Measurements from ENCODE around the gene RBM38. TPM values are rescaled to one million over a fixed set of nuclear protein-coding genes. Genes with fewer than 3 reads are reported as not detected.

The RBM38 gene
- total RNA-seq, 1 experiment from 2014 or later = 39.9 TPM

GRCh38 chr20:57442888-57443239 lies 51.7 kb downstream of the RBM38 start:
- no TSS peak for BruUV-seq (replicated peaks)
- H3K4me3 ChIP-seq (ENCODE audit: low read depth in 2 of 2, low read length in 2 of 2) = no peak overlapping the region
- H3K27me3 ChIP-seq (ENCODE audit: control insufficient read depth, insufficient read depth, low read length) = no peaks in the 10 kb centered on the region
- ATAC-seq (no peak), DNase-seq (ENCODE audit: low read depth, low spot score) (no peak)
- peaks cover 11% of the 10 kb centered on the region for H3K4me1 ChIP-seq (ENCODE audit: control insufficient read depth, insufficient read depth, low read length)
- TF ChIP-seq SIN3A (IDR thresholded peaks at IDR 0.05; ENCODE audit: borderline replicate concordance, insufficient read depth, low read depth, low read length) (no peak), TCF7L2 (IDR thresholded peaks at IDR 0.05; ENCODE audit: low read depth, low read length) (no peak), REST (IDR thresholded peaks at IDR 0.05; ENCODE audit: insufficient read depth in 1 of 2, low read depth in 2 of 2, low read length in 1 of 2) (no peak), POLR2AphosphoS5 (IDR thresholded peaks at IDR 0.05; ENCODE audit: low read depth, low read length) (no peak), CTCF (IDR thresholded peaks at IDR 0.05) (no peak)
- POLR2A ChIA-PET = no interaction called here
- no peaks in the 10 kb centered on the region for H3K36me3 ChIP-seq (ENCODE audit: control insufficient read depth, insufficient read depth, low read length)
- CTCF ChIA-PET = no interaction called here
- intact Hi-C loops (cut with micrococcal nuclease; ENCODE audit: unreplicated experiment) (no loop called here), in situ Hi-C loops (cut with HindIII; ENCODE audit: low pct_unique_long_range_greater_than_20kb, low sequenced_read_pairs) (no loop called here)
- H3K27ac ChIP-seq (ENCODE audit: low read length) = no peak overlapping the region
- H3K9me3 ChIP-seq (ENCODE audit: control insufficient read depth, insufficient read depth, low read depth, low read length) = no peaks in the 10 kb centered on the region

GRCh38 chr20:57443349-57444265 lies 52.4 kb downstream of the RBM38 start:
- TF ChIP-seq TCF7L2 (IDR thresholded peaks at IDR 0.05; ENCODE audit: low read depth, low read length) = no peak
- TF ChIP-seq REST (IDR thresholded peaks at IDR 0.05; ENCODE audit: insufficient read depth in 1 of 2, low read depth in 2 of 2, low read length in 1 of 2) = no peak
- no peak for TF ChIP-seq POLR2AphosphoS5 (IDR thresholded peaks at IDR 0.05; ENCODE audit: low read depth, low read length)
- TF ChIP-seq CTCF (IDR thresholded peaks at IDR 0.05) = no peak
- no peak for TF ChIP-seq SIN3A (IDR thresholded peaks at IDR 0.05; ENCODE audit: borderline replicate concordance, insufficient read depth, low read depth, low read length)
- DNase-seq (ENCODE audit: low read depth, low spot score) (no peak), ATAC-seq (no peak)
- CTCF ChIA-PET = no interaction called here
- BruUV-seq (replicated peaks) = no TSS peak
- Histone ChIP-seq H3K27ac (ENCODE audit: low read length) (no peak overlapping the region), H3K27me3 (ENCODE audit: control insufficient read depth, insufficient read depth, low read length) (no peaks in the 10 kb centered on the region), H3K9me3 (ENCODE audit: control insufficient read depth, insufficient read depth, low read depth, low read length) (no peaks in the 10 kb centered on the region), H3K36me3 (ENCODE audit: control insufficient read depth, insufficient read depth, low read length) (no peaks in the 10 kb centered on the region), H3K4me3 (ENCODE audit: low read depth in 2 of 2, low read length in 2 of 2) (no peak overlapping the region), H3K4me1 (ENCODE audit: control insufficient read depth, insufficient read depth, low read length) (peaks cover 10% of the 10 kb centered on the region)
- in situ Hi-C loops (cut with HindIII; ENCODE audit: low pct_unique_long_range_greater_than_20kb, low sequenced_read_pairs) (no loop called here), intact Hi-C loops (cut with micrococcal nuclease; ENCODE audit: unreplicated experiment) (no loop called here)
- POLR2A ChIA-PET = no interaction called here

Measured in Panc1 (cell line).